Measurements from ENCODE around the gene SLC4A7. TPM values are rescaled to one million over a fixed set of nuclear protein-coding genes. Genes with fewer than 3 reads are reported as not detected.

Gene SLC4A7
- polyA plus RNA-seq, 1 of the 3 experiments (the other 2 are of a cell fraction): 3.9 TPM

- H3K79me2 ChIP-seq (ENCODE audit: insufficient read depth): peaks cover 99% of the 10 kb centered on the region
- H3K36me3 ChIP-seq (replicated peaks in 1 of 2; ENCODE audit: control insufficient read depth in 1 of 2, insufficient read depth in 2 of 2, low read length in 1 of 2): peaks cover 0 to 15% of the 10 kb centered on the region in 2 experiments
- peaks cover 2% of the 10 kb centered on the region; the same call in 1 of the 2 replicates for H4K20me1 ChIP-seq (ENCODE audit: insufficient read depth)
- ChIA-PET CTCF (interaction anchor here (1.0 kb wide), 1 partner anchor 30 kb away, joined by 3 read pairs; no protein-coding TSS in a partner anchor), POLR2A (no interaction called here)
- no peak overlapping the region for H3K4me3 ChIP-seq (ENCODE audit: low read depth in 2 of 2, low read length in 1 of 2)
- H3K4me1 ChIP-seq (ENCODE audit: control insufficient read depth in 1 of 2, insufficient read depth in 2 of 2, low read depth in 1 of 2, low read length in 1 of 2): peaks cover 0 to 4% of the 10 kb centered on the region in 2 experiments; a peak in 1 of 4 replicates
- no peak overlapping the region for H3K9ac ChIP-seq
- no peak overlapping the region for H3K27ac ChIP-seq (ENCODE audit: low read depth in 2 of 2, low read length in 1 of 2)
- H2AFZ ChIP-seq (ENCODE audit: low read depth): no peak overlapping the region
- 97% methylated on average over 19 of the region's 19 CpGs for WGBS (ENCODE audit: low lambda C conversion rate)
- H3K9me2 ChIP-seq: no peaks in the 10 kb centered on the region
- no peak for DNase-seq
- TF ChIP-seq YY1 (IDR thresholded peaks at IDR 0.05; ENCODE audit: low read depth): no peak
- H3F3A ChIP-seq (replicated peaks; ENCODE audit: insufficient read depth): peaks cover 18% of the 10 kb centered on the region
- H3K27me3 ChIP-seq (ENCODE audit: insufficient read depth): no peaks in the 10 kb centered on the region
- no peaks in the 10 kb centered on the region for H3K9me3 ChIP-seq
- H3K4me2 ChIP-seq: no peak overlapping the region
Observed at GRCh38 chr3:27464646-27465045, 19.5 kb downstream of the SLC4A7 start.

DNA sequence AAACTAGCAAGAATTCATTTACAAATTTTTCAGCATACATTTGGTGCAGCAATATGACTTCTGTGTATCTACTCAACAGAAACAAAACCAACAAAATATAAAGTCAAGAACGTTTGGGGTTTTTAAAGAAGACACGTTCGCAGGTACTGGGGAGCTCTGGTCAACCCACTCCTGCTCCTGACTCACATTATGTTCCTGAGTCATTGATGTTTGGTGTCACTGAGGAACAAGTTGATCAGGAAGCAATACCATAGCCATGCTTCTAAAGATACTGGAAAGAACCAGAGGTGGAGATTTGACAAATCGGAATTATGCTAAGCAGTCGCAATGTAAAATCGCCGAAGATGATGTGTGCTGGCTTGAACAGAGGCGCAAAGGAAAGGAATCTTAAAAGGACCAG, 22.0 kb downstream of the SLC4A7 start:
- Histone ChIP-seq H3K9me3 (no peaks in the 10 kb centered on the region), H3K4me1 (ENCODE audit: control insufficient read depth in 1 of 2, insufficient read depth in 2 of 2, low read depth in 1 of 2, low read length in 1 of 2) (peaks cover 0 to 1% of the 10 kb centered on the region in 2 experiments; a peak in 2 of 4 replicates), H3K4me3 (ENCODE audit: low read depth in 2 of 2, low read length in 1 of 2) (no peak overlapping the region), H3K4me2 (no peak overlapping the region), H3K27ac (ENCODE audit: low read depth in 2 of 2, low read length in 1 of 2) (no peak overlapping the region), H4K20me1 (ENCODE audit: insufficient read depth) (0 out of 2 replicates have a peak, but pooled peaks cover 2% of the 10 kb centered on the region), H3K27me3 (ENCODE audit: insufficient read depth) (no peaks in the 10 kb centered on the region), H2AFZ (ENCODE audit: low read depth) (no peak overlapping the region), H3F3A (replicated peaks; ENCODE audit: insufficient read depth) (peaks cover 4% of the 10 kb centered on the region), H3K9me2 (no peaks in the 10 kb centered on the region), H3K36me3 (replicated peaks in 1 of 2; ENCODE audit: control insufficient read depth in 1 of 2, insufficient read depth in 2 of 2, low read length in 1 of 2) (peaks cover 0 to 20% of the 10 kb centered on the region in 2 experiments), H3K9ac (no peak overlapping the region), H3K79me2 (ENCODE audit: insufficient read depth) (peaks cover 99% of the 10 kb centered on the region)
- ChIA-PET POLR2A (no interaction called here), CTCF (no interaction called here)
- DNase-seq: no peak
- TF ChIP-seq, protein P1, sequence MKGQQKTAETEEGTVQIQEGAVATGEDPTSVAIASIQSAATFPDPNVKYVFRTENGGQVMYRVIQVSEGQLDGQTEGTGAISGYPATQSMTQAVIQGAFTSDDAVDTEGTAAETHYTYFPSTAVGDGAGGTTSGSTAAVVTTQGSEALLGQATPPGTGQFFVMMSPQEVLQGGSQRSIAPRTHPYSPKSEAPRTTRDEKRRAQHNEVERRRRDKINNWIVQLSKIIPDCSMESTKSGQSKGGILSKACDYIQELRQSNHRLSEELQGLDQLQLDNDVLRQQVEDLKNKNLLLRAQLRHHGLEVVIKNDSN (IDR thresholded peaks at IDR 0.05; ENCODE audit: borderline replicate concordance, low read depth): no peak
- TF ChIP-seq RXRA (IDR thresholded peaks at IDR 0.05; ENCODE audit: borderline replicate concordance, low read depth) (no peak), TCF12 (IDR thresholded peaks at IDR 0.05) (no peak), MAX (IDR thresholded peaks at IDR 0.05; ENCODE audit: low read depth) (no peak), NFIC (IDR thresholded peaks at IDR 0.05; ENCODE audit: borderline replicate concordance) (no peak), TEAD4 (IDR thresholded peaks at IDR 0.05; ENCODE audit: borderline replicate concordance, insufficient read depth) (no peak), GABPA (IDR thresholded peaks at IDR 0.05; ENCODE audit: low read depth) (no peak), ELF1 (IDR thresholded peaks at IDR 0.05) (no peak), GATA2 (CRISPR knock-in tag; IDR thresholded peaks at IDR 0.05) (no peak), RFX5 (IDR thresholded peaks at IDR 0.05; ENCODE audit: low read length) (no peak), JUND (IDR thresholded peaks at IDR 0.05) (no peak), REST (IDR thresholded peaks at IDR 0.05; ENCODE audit: low read depth, low read length) (no peak), RCOR1 (IDR thresholded peaks at IDR 0.05; ENCODE audit: low read length) (no peak), MXI1 (IDR thresholded peaks at IDR 0.05; ENCODE audit: low read depth, low read length) (no peak)
- WGBS (ENCODE audit: low lambda C conversion rate): 93% methylated on average over 8 of the region's 8 CpGs

Data from SK-N-SH (cell line).